Measurements from ENCODE around the gene DTX1. TPM values are rescaled to one million over a fixed set of nuclear protein-coding genes. Genes with fewer than 3 reads are reported as not detected.

Gene DTX1
- polyA plus RNA-seq, 1 donor (not counting 4 experiments of a cell fraction or from before 2014, with no cell fraction given): not detected

DNA sequence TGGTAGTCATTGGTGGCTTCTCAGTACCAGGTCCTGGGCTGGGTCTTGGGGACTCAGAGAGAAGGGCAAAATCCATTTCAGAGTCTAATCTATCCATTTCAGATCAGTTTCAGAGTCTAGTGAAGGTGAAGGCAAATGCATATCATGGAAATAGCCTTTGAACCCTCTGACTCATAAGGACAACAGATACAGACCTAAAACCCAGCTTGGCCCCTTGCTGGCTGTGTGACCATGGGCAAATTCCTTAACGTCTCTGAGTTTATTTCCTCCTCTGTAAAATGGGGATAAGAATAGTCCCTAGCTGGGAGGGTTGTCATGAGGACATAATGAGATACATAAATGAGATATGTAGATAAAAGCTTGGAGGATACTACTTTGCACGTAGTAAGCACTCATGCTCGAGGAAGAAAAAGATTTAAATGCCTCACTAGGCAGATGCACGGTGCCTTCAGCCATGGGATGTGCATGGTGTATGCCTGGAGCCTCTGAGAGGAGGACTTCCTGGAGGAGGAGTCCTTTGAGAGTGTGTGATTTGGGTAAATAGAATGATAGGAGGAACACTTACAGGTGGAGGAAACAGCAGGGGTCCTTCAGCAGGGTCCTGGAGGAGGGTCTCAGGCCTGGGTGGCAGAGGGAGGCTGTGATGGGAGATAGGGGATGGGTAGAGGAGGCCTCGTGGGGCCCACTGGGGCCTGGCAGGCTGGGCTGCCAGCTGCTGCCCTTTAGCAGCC, 8.0 kb downstream of the DTX1 start:
- Histone ChIP-seq H3K9ac (ENCODE audit: control insufficient read depth, extremely low read depth, insufficient read depth, low read length) (no peak overlapping the region), H3K4me3 (ENCODE audit: control insufficient read depth in 2 of 3, extremely low read depth in 1 of 3, insufficient read depth in 2 of 3, low read depth in 1 of 3, low read length in 3 of 3) (no peak overlapping the region), H2AFZ (ENCODE audit: control insufficient read depth, low read length) (no peak overlapping the region), H3K79me2 (ENCODE audit: control insufficient read depth, insufficient read depth, low read length) (no peaks in the 10 kb centered on the region), H3K36me3 (ENCODE audit: control insufficient read depth in 2 of 2, extremely low read depth in 1 of 2, insufficient read depth in 2 of 2, low read length in 2 of 2) (no peaks in the 10 kb centered on the region), H3K4me1 (ENCODE audit: control insufficient read depth, extremely low read depth, insufficient read depth, low read length) (no peaks in the 10 kb centered on the region), H3K9me1 (ENCODE audit: control insufficient read depth, extremely low read depth, insufficient read depth, low read length) (no peaks in the 10 kb centered on the region), H3K27me3 (ENCODE audit: control insufficient read depth, extremely low read depth, insufficient read depth, low read length) (peaks cover 23% of the 10 kb centered on the region), H3K9me3 (ENCODE audit: control insufficient read depth, low read depth, low read length) (no peaks in the 10 kb centered on the region), H4K20me1 (ENCODE audit: control insufficient read depth, extremely low read depth, insufficient read depth, low read length) (peaks cover 4% of the 10 kb centered on the region), H3K4me2 (ENCODE audit: control insufficient read depth, extremely low read depth, insufficient read depth, low read depth, low read length) (no peak overlapping the region), H3K27ac (ENCODE audit: control insufficient read depth, insufficient read depth, low read length) (no peak overlapping the region)
- FAIRE-seq: no peak
- DNase-seq (ENCODE audit: low read depth, low spot score): no peak
- TF ChIP-seq, protein P1, sequence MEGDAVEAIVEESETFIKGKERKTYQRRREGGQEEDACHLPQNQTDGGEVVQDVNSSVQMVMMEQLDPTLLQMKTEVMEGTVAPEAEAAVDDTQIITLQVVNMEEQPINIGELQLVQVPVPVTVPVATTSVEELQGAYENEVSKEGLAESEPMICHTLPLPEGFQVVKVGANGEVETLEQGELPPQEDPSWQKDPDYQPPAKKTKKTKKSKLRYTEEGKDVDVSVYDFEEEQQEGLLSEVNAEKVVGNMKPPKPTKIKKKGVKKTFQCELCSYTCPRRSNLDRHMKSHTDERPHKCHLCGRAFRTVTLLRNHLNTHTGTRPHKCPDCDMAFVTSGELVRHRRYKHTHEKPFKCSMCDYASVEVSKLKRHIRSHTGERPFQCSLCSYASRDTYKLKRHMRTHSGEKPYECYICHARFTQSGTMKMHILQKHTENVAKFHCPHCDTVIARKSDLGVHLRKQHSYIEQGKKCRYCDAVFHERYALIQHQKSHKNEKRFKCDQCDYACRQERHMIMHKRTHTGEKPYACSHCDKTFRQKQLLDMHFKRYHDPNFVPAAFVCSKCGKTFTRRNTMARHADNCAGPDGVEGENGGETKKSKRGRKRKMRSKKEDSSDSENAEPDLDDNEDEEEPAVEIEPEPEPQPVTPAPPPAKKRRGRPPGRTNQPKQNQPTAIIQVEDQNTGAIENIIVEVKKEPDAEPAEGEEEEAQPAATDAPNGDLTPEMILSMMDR (optimal IDR thresholded peaks at IDR 0.05 in 1 of 3, IDR thresholded peaks at IDR 0.05 in 1 of 3, conservative IDR thresholded peaks at IDR 0.05 in 1 of 3; ENCODE audit: extremely low read depth in 1 of 3, insufficient read depth in 2 of 3, low read length in 3 of 3): no peak
- TF ChIP-seq EZH2 (IDR thresholded peaks at IDR 0.05; ENCODE audit: low read length): no peak
- dilution Hi-C loops (cut with MboI; ENCODE audit: extremely low pct_ligation_motif_present, low sequenced_read_pairs): loop anchor here (25.0 kb wide), 1 partner anchor 98 kb away; no protein-coding TSS in a partner anchor

DNA sequence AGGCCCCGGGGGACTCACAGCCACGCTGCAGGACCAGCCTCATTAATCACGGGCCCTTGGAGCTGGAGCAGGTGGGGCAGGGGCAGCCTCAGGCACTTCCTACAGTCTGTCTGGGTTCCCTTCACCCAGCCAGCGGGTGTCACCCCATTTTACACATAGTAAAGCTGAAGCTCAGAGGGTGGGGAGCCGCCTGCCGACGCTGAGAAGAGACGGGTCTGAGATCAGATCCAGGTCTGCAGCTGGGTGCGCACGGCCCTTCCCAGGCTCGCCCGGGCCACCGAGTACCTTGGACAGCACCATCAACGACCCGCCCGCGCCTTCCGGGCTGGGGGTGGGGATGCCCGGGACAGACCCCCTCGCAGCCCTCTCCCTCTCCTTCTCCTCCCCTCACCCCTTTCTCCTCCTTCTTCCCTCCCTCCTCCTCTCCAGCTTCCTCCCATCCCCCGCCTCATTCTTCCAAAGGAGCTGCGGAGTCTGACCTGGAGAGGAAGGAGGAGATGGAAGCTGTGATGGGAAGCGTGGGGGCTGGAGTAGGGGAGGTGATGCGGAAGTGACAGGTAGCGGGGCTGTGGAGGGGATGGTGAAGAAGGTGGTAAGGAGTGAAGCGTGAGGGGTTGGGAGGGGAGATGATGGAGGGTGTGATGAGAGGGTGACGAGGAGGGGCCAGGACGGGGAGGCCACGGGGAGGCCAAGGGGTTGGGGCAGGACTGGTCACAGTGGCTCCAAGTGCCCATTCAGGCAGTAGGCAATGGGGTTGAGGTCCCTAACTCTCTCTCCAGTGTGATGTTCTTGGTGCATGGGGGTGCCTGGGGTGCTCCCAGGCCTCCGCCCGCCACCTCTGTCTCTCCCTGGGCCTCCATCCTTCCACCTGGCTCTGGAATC, 8.8 kb downstream of the DTX1 start:
- FAIRE-seq: no peak
- H3K27ac ChIP-seq (ENCODE audit: control insufficient read depth, insufficient read depth, low read length): no peak overlapping the region
- H2AFZ ChIP-seq (ENCODE audit: control insufficient read depth, low read length): no peak overlapping the region
- H3K4me2 ChIP-seq (ENCODE audit: control insufficient read depth, extremely low read depth, insufficient read depth, low read depth, low read length): no peak overlapping the region
- H3K79me2 ChIP-seq (ENCODE audit: control insufficient read depth, insufficient read depth, low read length): no peaks in the 10 kb centered on the region
- no peaks in the 10 kb centered on the region for H3K36me3 ChIP-seq (ENCODE audit: control insufficient read depth in 2 of 2, extremely low read depth in 1 of 2, insufficient read depth in 2 of 2, low read length in 2 of 2)
- H3K9me1 ChIP-seq (ENCODE audit: control insufficient read depth, extremely low read depth, insufficient read depth, low read length): no peaks in the 10 kb centered on the region
- H3K4me3 ChIP-seq (ENCODE audit: control insufficient read depth in 2 of 3, extremely low read depth in 1 of 3, insufficient read depth in 2 of 3, low read depth in 1 of 3, low read length in 3 of 3): no peak overlapping the region
- no peaks in the 10 kb centered on the region for H3K4me1 ChIP-seq (ENCODE audit: control insufficient read depth, extremely low read depth, insufficient read depth, low read length)
- peaks cover 4% of the 10 kb centered on the region for H4K20me1 ChIP-seq (ENCODE audit: control insufficient read depth, extremely low read depth, insufficient read depth, low read length)
- H3K9me3 ChIP-seq (ENCODE audit: control insufficient read depth, low read depth, low read length): no peaks in the 10 kb centered on the region
- TF ChIP-seq, protein P1 (optimal IDR thresholded peaks at IDR 0.05 in 1 of 3, IDR thresholded peaks at IDR 0.05 in 1 of 3, conservative IDR thresholded peaks at IDR 0.05 in 1 of 3; ENCODE audit: extremely low read depth in 1 of 3, insufficient read depth in 2 of 3, low read length in 3 of 3): no peak
- TF ChIP-seq EZH2 (IDR thresholded peaks at IDR 0.05; ENCODE audit: low read length): no peak
- H3K9ac ChIP-seq (ENCODE audit: control insufficient read depth, extremely low read depth, insufficient read depth, low read length): no peak overlapping the region
- no peak for DNase-seq (ENCODE audit: low read depth, low spot score)
- peaks cover 21% of the 10 kb centered on the region for H3K27me3 ChIP-seq (ENCODE audit: control insufficient read depth, extremely low read depth, insufficient read depth, low read length)
- dilution Hi-C loops (cut with MboI; ENCODE audit: extremely low pct_ligation_motif_present, low sequenced_read_pairs): loop anchor here (25.0 kb wide), 1 partner anchor 97 kb away; no protein-coding TSS in a partner anchor

Measured in keratinocyte (primary cell).